Left cardiac atrium (tissue), 4 donors: ENCODE results near the gene GGTLC3. TPM values are rescaled to one million over a fixed set of nuclear protein-coding genes. Genes with fewer than 3 reads are reported as not detected.
"Not testable (repeated sequence)": the region's sequence is repeated elsewhere in the genome, so short reads cannot be mapped to it uniquely, and the experiment has no call there.

Experiments used
- ATAC-seq, 2 donors: fragments of 200-7000 bp; cut with Tn5 transposase; one replicate each; pipeline ENCODE4 v1.9.1; 2020; ENCODE audit warnings: mild to moderate bottlenecking in 2 of 2, moderate library complexity in 2 of 2
- DNase-seq: peaks from one replicate; pipeline ENCODE4 v3.0.0-alpha.2; 2020
- intact Hi-C, 2 donors: fragments of 100-400 bp; cut with DNase I; formaldehyde crosslinking; loops; one replicate each; pipeline versions ENCODE4 v1.14.1 to v1.15.1; 2022 to 2023
- long read RNA-seq: library from polyadenylated mRNA; unstranded; transcript quantifications from one replicate; pipeline ENCODE4 v2.0.0, GENCODE V29; 2021
- total RNA-seq, 2 donors: library from RNA; stranded (reverse); fragmentation: NEBNext Ultra II Directional; extraction: Animal tissue kit (Norgen Biotek cat#: 25700); gene quantifications; one replicate each; pipeline ENCODE4 v1.2.1, GENCODE V29; 2021
- donor health status: DM: no; HTN: yes; CAD: no.
- donor health status: DM: no; HTN: yes; CAD: no; lungs with severe emphysema.
- donor health status: DM: yes; HTN: yes; CAD: no.
- donor health status: Dilated cardiomyopathy.

The GGTLC3 gene
- not detected for total RNA-seq
- long read RNA-seq = 0 reads

DNA sequence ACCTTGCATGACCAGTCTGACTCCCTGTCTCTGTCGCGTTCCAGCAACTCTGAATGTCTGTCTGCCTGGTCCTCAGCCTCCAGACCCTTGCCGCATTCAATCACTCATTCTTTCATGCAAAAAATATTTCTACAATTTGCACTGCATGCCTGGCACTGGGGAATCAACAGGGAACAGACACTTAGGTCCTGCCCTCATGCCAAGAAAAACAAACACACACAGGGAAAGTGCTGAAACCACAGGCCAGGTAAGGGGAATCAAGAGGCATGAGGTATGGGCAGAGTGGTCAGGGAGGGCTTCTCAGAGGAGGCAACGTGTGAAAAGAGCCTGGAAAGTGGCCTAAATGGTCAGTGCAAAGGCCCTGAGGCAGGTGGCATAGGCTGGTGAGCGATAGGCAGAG is at the start of gene GGTLC3:
Gene GGTLC3, minus strand, starts transcription at position 101 of the 400 bp plus-strand sequence. CDS start 264 bp downstream, outside the sequence.
- DNase-seq, ATAC-seq, intact Hi-C loops: not testable (repeated sequence)

- DNase-seq, intact Hi-C loops, ATAC-seq: not testable (repeated sequence)
Measured at GRCh38 chr22:18560099-18560974, 42.4 kb upstream of the GGTLC3 start.

DNA sequence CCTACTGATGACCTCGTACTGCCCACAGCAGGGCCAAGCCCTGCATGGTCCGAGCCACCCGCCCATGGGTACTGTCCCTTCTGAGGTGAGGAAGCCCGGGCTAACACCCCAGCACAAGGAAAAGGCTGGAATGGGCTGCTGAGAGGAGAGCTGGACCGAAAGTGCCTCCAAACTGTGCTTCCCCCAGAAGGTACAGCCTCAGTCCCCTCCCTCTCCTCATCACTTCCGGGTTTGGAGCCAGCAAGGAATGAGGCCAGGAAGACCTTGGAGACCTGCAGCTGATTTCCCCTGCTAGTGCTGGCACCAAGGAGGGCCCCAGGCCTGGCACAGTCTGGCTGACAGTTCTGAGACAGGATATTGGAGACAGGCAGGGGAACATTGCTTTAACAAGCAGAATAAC is 41.0 kb upstream of the GGTLC3 start:
- DNase-seq, intact Hi-C loops: not testable (repeated sequence)
- peak in 1 of 2 donors; percentile 20 for ATAC-seq

DNA sequence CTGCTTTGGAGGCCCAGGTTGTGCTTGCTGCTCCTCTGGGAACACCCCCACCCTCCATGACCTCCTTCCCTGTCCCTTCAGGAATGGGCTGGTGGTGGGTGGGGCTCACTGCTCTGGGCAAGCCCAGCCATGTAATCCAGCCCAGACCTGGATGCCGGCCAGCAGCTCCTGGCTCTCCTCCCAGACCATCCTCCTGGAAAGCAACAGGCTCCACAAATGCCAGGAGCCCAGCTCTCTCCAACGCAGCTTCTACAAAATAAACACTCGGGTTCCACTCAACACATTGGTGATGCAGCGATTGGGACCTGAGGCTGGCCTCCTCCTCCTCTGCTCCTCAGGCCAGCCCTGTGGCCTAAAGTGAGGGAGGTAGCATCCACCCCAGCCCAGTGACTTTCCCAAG is 40.6 kb upstream of the GGTLC3 start:
- intact Hi-C loops = not testable (repeated sequence)
- peak; percentile 92 to 95 for ATAC-seq

DNA sequence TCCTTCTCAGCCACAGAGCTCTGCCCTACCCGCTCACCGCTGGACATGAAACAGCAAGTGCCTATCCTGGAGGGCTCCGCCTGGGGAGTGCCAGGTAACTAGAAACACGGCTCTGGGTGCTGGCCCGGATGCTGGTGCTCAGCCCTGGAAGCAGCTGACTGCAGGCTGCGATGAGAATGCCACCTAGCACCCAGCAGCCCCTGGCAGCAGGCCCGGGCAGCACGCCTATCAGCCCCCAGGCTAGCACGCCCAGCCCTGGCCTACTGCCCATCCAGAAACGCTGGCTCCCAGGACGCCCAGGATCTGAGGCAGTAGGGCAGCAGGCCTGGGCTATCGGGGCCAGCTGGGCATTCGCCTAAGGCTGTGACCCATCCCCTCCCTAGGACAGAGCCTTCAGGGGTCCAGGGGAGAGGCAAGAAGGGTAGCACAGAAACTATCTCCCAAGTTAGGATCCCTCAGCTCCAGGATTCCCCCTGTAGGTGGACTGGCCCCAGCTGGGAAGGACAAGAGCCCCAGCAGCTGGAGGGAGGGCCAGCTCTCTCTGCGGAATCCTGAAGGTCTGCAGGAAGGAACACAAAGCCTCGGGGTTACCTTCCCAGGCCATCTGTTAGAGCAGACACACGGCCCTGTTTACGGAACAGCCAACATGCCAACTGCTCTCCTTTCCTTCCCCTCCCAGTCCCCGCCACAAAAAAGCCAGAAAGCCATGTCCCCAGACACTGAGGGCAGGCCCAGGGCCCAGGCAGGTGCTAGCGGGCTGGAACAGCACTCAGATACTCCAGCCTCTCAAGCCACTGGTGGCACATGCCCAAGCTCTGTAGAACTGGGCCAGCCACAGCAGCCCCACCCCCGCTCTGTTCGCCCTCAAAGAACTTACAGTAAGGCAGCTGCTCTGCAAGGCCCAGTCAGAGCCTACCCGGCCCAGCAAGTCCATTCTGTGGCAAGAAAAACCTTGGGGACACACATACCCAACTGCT is 36.6 kb upstream of the GGTLC3 start:
- intact Hi-C loops, DNase-seq: not testable (repeated sequence)
- peak; percentile 38 to 68 for ATAC-seq

More for the DNA sequence above, 40.6 kb upstream of the GGTLC3 start:
- not testable (repeated sequence) for DNase-seq

GRCh38 chr22:18552839-18553597 is 35.1 kb upstream of the GGTLC3 start:
- peak; percentile 45 to 60 for ATAC-seq
- intact Hi-C loops, DNase-seq: not testable (repeated sequence)

GRCh38 chr22:18551046-18551445 is 33.1 kb upstream of the GGTLC3 start:
- intact Hi-C loops, ATAC-seq, DNase-seq: not testable (repeated sequence)

DNA sequence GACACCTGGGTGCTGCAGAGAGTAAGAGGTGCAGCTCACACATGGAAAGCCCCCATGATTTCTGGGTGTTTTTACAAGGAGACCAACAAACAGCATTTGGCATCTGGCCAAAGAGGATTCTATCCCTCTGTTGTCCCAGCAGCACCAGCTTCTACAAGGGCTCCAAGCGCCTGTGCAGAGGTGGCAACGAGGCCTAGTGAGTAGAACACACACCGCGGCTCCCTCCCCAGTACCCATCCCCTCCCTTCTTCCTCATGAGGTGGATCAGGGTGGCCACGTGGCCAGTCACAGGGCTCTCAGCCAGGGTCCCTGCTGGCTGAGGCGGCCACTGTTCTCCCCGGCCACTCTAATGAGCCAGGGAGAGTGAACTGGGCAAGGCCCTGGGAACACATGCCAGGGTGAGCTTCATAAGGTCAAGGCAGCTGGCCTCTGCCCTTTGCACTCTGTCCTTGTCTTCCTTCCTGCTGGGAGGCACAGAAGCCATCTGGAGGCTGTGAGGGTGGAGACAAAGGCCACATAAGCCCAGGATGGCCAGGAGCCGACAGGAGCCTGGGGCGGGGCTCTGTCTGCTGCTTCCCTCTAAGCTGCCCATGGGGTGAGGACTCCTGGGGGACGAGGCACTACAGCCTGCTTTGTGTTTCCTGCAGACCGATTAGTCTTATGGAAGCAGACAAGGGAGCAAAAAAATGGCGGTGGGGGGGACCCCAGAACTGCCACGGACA is 31.7 kb upstream of the GGTLC3 start:
- DNase-seq, intact Hi-C loops, ATAC-seq: not testable (repeated sequence)

DNA sequence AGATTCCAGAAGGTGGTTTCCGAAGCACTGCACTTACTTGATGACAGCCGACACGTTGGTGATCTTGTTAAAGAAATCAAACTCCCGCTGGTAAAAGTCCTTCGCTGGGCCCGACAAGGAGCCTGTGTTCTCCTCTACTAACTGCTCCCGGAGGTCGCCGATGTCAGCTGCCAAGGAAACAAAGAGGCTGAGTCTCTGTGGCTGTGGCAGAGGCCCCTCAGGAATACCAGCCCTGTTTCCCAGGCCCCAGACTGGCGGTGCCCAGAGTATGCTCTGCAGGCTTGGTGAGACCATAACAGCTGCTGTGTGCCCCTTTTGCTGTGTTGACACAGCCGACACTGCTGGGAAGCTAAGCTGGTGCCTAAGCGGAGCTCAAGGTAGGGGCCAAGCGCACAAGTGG is 26.7 kb upstream of the GGTLC3 start:
- intact Hi-C loops, DNase-seq, ATAC-seq: not testable (repeated sequence)

DNA sequence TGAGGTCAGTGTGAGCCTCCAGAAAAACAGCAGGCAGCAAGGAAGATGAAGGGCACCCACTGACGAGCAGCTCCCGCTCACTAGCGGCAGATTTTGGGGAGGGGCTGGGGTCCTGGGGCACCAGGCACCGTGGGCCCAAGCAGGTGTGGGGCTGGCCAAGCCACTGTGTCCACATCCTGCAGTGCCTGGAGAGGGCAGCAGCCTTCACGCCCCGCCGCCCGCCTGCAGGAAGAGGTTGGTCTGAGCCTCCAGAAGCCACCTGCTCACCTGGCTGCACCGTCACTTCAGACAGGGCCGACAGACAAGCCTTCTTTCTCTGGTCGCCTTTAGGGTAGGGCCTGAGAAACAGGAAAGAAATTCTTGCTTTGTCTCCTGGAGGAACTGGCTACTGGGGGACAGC is 25.4 kb upstream of the GGTLC3 start:
- DNase-seq, ATAC-seq, intact Hi-C loops: not testable (repeated sequence)

- DNase-seq, intact Hi-C loops, ATAC-seq: not testable (repeated sequence)
Measured at GRCh38 chr22:18539994-18540393, 22.0 kb upstream of the GGTLC3 start.

DNA sequence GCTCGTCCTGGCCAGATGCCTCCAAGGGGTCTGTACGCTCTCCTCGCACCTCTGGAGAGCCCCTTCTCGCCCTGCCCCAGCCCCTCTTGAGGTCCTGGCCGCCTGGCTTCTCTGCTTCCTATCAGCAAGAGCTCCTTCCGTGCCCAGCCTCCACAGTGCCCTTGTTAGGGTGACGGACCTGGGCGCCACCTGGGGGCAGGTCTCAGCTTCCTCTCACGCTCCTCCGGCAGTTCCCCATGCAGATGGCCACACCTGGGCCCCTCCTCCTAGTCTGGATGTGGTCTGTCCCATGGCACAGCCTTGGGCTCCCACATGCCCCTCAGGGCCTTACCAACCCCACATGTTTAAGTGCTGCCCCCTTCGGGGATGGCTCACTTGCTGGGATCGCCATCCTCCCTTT is 16.4 kb upstream of the GGTLC3 start:
- ATAC-seq, intact Hi-C loops, DNase-seq: not testable (repeated sequence)

- DNase-seq, ATAC-seq, intact Hi-C loops: not testable (repeated sequence)
Measured at GRCh38 chr22:18533633-18534032, 15.7 kb upstream of the GGTLC3 start.

DNA sequence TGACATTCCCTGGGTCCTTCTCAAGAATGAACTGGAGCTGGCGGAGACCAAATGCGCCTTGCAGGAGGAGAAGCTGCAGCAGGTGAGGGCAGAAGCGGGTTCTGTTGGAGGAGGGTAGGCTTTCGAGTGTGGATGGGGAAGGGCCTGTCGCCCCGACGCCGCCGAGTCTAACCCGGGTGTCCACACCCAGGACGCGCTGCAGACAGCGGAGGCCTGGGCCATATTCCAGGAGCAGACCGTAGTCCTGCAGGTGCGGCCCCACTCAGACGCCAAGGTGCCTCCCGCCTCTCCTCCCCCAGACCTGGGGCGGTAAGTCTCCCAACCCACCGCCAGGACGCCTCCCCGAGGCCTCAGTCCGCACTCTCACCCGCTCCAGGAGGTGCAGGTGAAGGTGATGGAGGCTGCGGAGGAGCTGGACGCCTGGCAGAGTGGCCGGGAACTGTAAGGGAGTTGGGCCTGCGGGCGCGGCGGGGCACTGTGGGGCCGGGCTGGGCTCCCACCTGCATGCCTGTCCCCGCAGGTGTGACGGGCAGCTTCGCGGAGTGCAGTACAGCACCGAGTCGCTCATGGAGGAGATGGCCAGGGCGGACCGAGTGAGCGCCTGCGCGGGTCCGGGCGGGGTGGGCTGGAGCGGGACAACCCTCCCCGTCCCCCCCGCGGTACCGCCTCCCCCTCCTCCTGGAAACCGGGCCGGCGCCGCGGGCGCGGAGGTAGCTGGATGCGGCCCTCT is 11.6 kb upstream of the GGTLC3 start:
- DNase-seq, intact Hi-C loops: not testable (repeated sequence)
- peak; percentile 1 to 33 for ATAC-seq

- intact Hi-C loops = not testable (repeated sequence)
- peak; percentile 96 to 97 for ATAC-seq
- DNase-seq = peak; percentile 73
Measured at GRCh38 chr22:18528597-18529415, 10.8 kb upstream of the GGTLC3 start.
